Activated CD8-positive, alpha-beta memory T cell treated with anti-CD3 and anti-CD28 coated beads, Interleukin-2, amount 50 U/mL, for 24 hours (primary cell): ENCODE results near the gene TSNAXIP1.
A peak's percentile ranks its signal among the peaks of the same experiment; 100 is the strongest.

Source experiments
- DNase-seq: peaks from one replicate; pipeline ENCODE4 v3.0.0-alpha.2; 2020; ENCODE audit errors: extremely low read depth

The TSNAXIP1 gene

DNA sequence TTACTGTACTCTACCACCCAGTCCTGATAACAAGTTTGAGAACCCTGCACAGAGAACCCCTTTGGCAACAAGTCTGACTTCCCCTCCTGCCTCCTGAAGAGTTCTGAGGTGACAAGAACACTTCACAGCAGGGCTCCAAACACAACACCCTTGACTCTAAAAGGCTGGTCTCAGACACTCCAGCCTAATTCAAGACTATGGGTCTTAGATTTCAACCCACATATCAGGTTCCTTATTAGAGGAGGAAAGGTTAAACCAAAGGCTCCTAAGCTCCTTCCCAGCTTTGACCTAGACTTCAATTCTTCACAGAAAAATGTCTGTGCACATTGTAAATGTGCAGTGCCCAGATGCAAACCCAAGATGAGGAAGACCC lies 23.4 kb upstream of the TSNAXIP1 start:
- no peak for DNase-seq

DNA sequence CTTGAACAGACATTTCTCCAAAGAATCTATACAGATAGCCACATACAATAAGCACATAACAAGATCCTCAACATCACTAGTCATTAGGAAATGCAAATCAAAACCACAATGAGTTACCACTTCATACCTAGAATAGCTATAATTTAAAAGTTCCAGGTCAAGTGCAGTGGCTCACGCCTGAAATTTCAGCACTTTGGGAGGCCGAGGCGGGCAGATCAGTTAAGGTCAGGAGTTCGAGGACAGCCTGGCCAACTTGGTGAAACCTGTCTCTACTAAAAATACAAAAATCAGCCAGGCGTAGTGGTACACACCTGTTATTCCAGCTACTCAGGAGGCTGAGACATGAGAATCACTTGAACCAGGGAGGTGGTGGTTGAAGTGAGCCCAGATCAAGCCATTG lies 20.2 kb upstream of the TSNAXIP1 start:
- no peak for DNase-seq

DNA sequence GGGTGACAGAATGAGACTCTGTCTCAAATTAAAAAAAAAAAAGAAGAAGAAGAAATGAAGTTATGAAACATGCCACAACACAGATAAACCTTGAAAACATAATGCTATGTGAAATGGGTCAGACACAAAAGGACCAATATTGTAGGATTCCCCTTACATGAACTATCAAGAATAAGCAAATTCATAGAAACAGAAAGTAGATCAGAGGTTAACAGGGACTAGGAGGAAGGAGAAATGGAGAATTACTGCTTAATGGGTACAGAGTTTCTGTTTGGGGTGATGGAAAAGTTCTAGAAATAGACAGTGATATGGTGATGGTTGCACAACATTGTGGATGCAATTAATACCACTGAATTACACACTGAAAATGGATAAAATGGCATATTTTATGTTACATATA lies 16.6 kb upstream of the TSNAXIP1 start:
- DNase-seq, result no peak

DNA sequence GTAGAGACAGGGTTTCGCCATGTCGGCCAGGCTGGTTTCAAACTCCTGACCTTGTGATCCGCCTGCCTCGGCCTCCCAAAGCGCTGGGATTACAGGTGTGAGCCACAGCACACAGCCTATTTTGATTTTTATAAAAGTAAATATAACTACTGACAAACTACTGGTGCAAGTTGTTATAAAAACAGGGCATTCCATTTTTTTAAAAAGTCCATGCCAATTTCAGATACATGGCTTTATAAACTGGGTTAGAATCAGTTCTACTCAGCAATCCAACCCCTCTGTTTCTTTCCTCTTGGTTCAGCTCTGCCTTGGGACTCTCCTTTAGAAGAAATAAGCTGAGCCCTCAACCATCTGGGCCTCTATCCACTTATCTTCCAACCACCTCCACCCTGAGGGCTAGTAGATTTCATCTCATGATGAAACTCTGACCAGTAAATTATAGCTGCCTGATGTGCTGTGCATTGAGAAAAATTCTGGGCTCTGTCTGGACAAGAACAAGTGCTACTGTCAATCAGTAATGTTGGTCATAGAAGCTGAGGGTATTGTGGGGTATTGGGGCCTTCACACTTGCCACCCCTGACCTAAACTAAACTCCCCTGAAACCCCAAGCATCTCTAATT lies 10.5 kb upstream of the TSNAXIP1 start:
- DNase-seq, result no peak

DNA sequence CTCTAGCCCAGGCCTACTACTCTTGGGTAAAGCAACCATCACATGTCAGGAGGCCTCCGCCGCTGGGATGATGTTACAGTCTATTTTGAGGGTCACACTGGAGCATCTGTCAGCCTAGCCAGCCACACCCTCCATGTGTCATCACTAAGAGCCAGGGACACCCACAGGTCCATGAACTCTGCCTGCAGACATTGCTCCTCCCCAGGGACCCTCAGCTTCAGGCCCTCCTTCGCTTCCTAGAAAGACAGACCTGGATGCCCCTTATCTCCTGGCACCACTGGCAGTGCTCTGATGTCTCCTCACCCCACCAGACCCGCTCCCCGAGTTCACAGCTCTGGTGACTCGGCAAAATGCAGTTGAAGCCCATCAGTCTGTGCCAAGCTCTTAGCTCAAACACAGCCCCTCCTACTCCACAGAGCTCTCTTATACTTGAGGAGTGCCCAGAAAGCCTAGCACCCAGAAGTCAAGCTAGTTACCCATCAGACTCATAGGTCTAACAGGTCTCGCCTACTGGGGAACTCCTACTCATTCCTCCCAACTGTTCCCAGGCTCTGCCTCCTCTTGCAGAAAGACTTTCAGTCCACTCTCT lies 6.3 kb upstream of the TSNAXIP1 start:
- no peak for DNase-seq

DNA sequence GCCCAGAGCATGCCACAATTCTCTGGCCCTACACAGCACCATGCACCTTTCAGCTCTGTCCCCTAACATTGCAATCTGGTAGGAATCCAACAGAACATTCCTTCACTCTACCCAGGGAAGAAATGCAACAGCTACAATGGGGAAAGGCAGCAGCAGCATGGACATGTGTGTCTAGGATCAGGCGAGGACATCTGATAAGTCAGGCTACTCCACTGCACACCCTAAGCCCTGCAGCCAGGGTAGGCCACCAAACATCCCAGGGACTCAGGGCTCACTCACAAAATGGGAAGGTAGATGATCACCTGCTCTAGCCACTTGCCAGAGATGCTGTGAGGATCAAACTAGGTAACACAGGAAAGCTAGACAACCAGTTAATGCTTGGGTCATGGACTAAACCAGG lies 5.4 kb upstream of the TSNAXIP1 start:
- no peak for DNase-seq

DNA sequence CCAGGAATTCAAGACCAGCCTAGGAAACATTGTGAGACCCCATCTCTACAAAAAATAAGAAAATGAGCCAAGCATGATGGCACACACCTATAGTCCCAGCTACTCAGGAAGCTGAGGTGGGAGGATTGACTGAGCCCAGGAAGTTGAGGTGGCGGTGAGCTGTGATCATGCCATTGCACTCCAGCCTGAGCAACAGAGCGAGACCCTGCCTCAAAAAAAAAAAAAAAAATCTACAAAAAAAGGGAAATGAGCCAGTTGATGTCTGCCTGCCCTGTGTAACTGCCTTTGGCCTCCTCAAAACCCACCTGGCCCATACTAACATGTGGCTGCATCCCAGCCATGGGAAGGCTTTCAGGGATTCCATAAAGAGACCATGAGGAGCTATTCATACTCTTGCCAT lies 4.8 kb upstream of the TSNAXIP1 start:
- no peak for DNase-seq

DNA sequence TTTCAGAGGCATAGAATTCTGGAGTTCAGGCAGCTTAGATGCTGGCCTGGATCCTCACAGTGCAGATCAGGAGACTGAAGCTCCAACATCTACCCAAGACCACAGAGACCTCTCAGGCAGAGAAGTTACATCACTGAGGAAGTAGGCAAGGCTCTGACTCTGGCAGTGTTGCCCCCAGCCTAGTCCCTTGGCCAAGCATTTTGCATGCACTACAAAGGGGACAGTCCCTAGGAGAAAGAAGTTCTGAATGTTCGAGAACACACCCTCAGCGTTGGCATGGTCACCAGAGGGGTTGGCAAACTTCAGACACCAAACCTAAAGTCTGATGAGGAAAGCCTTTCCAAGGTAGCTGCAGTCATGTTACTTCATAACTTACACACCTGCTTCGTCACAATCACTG lies 2.8 kb upstream of the TSNAXIP1 start:
- DNase-seq, result no peak

DNA sequence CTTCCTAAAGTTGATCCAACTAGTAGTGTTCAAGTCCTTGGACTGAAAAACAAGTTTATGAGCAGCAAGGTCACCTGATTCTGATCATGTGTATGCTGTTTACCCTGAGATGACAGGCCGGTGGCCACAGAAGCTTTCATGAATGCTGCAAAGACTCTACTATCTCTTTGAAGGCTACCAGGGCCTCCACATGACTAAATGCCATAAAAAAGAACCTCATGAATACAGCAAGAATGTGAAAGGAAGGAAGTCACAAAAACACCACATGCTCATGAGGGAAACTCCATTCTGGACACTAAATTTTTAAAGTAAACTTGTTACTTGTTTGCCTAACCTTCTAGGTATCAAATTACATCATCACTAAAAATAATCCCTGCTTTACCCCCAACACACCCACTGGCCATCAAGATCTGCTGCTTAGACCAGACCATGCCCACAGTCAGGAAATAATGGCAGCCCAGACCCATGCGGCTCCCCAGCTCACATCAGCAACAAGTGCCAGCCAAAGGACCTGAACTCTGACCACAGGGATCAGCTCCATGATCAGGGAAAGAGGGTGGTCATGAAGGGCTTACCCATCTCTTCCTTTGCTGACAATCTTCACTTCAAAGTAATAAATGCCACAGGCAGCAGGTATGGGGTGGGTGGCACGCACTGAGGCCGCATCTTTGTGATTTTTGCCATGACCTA lies 1.7 kb upstream of the TSNAXIP1 start:
- no peak for DNase-seq

DNA sequence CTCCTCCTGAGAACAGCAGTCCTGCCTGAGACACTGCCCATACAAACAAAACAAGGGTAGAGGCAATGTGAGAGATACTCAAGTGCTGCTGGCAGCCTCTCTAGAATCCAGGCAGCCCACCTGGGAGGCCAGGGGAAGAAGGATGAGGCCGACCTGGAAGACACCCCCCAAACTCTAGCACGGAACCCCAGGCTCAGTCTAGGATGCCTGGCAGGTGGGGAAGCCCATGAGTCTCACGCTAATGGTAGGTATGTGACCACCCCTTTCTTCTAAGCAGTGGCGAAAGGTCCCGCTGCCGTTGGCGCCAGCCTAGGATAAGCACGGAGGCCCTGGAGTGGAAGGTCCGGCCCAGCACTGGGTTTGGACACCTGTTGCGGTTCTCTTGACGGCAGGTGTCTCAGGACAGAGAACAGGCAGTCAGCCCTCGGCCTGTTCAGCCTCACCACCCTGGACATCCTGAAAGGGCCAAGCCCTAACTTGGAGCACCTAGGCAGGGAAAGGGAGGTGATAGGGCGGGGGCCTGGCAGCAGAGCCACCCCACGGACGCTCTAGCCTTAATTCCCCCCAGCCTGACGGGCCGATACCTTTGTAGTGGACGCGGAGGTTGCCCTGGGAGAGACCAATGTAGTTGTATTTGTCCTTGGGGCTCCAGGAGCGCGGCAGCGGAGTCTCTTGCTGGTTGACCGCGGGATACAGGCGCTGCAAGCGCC lies 816 bp upstream of the TSNAXIP1 start:
- DNase-seq, result no peak

DNA sequence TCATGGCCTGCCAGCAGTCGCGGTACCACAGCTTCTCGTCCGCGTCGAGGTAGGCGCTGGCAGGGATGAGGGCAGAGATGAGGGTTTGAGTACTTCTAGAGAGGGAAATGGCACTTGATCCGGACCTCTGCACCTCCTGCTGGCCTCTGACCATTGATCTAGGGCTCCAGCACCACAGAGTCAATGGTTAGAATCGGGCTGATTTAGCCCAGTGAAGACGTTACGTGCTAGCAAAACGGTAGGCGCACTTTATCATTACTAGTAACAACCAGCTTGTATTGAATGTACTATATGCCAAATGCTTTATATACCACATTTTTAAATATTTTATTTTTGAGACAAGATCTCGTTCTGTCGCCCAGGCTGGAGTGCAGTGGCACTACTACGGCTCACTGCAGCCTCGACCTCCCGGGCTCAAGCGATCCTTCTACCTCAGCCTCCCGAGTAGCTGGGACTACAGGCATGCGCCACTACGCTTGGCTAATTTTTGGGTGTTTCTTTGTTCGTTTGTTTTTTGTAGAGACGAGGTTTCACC lies 526 bp downstream of the TSNAXIP1 start:
- no peak for DNase-seq

DNA sequence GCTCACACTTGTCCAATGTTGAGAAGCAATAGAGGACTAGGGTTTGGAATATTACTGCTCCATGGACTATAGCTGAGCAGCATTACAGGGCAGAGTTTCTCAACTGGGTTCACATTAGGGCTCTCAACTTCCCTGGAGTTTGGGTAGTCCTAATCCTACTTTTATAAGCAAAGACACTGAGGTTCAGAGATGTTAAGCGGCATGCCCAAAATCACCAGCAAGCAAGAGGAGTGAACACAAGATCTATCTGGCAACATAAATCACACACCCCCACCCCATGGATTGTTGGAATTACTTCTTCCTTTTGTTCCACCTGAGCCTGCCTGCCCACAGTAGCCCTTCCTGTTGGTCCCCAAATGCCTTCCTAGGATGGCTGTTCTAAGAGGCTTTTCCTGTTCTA lies 5.2 kb downstream of the TSNAXIP1 start:
- DNase-seq, result no peak

DNA sequence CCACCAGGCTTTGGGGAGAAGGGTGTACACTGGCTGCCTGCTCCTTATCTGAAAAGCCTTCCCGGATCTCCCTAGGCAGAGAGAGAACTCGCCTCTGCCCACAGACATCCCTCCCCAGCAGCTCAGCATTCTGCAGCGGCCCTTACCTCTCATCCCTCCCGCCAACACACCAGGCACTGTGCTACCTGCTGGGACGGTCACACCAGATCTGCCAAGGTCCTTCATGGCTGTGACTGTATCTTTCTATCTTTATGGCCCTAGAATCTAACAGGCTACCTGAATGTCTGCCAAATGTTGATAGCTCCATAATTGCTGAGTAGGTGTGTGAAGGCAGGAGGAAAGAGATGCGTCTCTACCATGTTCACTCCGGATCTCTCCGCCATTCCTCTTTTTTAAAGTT lies 7.9 kb downstream of the TSNAXIP1 start:
- DNase-seq, result no peak

DNA sequence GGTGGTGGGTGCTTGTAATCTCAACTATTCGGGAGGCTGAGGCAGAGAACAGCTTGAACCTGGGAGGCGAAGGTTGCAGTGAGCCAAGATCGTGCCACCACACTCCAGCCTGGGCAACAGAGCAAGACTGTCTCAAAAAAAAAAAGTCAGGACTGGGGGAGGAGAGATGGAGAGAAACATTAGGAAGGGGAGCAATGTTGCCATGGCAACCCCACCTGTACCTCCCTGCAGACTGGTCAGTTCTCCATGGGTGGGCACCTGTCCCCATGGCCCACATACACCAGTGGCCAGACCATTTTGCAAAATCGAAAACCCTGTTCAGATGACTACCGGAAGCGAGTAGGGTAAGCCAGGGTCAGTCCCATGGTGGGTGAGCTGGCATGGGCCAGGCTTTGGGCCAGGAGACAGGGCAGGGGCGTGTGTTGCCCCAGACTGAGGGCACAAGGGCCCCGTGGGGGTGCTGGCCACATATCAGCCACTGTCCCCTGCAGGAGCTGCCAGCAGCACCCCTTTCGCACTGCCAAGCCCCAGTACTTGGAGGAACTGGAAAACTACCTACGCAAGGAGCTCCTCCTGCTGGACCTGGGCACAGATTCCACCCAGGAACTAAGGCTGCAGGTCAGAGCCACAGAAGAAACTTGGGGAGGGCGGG lies 14.0 kb downstream of the TSNAXIP1 start:
- DNase-seq, result no peak

DNA sequence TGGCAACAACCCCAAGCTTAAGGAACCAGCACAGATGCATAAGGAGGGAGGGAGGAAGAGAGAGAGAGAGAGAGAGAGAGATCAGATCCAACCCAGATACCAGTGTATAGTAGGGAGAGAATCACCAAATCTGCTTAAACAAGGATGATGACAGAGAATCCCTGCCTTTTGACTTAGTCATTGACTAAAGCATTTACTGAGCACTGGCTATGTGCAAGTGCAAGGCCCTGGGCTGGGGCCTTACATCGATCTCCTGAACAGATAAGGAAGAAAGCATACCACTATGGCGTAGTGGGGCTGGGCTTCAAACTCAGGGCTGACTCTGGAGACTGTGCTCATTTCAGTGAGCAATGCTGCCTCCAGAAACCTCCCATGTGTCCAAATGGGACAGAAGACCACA lies 15.8 kb downstream of the TSNAXIP1 start:
- DNase-seq, result no peak

DNA sequence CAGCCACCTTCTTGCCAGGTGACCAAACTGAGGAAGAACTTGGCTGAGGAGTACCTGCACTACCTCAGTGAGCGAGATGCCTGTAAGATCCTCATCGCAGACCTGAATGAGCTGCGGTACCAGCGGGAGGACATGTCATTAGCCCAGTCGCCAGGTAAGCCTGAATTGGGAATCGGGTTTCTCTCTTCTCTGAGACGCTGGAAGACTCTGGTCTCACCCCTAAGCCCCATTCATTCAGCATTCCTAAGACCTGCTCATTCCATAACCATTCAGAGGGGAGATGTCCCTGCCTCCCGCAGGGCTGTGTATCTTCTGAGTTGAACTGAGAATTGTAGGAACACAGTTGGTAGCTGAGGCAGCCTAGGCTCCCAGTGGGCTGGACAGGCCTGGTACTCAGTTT lies 18.4 kb downstream of the TSNAXIP1 start:
- DNase-seq, result no peak

DNA sequence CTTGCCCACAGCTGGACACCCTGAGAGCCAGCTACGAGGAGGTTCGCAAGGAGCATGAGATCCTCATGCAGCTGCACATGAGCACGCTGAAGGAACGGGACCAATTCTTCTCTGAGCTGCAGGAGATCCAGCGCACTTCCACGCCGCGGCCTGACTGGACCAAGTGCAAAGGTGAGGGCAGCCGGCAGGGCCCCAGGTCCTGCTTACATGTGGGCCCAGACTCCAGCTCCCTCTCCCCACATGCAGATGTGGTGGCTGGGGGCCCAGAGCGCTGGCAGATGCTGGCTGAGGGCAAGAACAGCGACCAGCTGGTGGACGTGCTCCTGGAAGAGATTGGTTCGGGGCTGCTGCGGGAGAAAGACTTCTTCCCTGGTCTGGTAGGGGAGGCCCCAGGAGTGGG lies 19.2 kb downstream of the TSNAXIP1 start:
- no peak for DNase-seq

DNA sequence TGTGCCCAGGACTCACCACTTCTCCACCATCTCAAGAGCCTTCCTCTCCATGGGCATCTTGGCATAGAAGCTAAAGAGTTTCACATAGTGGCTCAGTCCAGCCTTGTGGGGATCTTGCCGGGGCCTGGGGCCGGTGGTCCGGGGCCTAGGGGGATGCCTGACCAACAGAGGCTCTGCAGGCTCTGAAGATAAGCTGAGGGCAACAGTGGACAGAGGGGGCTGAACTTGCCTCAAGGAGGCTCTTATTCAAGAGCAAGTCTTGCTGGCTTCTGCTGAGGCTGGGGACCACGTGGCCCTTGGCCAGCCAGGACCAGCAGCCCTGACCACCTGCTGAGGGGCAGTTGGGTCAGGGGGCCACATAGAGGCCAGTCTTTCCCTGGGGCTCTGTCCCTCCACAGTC lies 22.0 kb downstream of the TSNAXIP1 start:
- DNase-seq, result no peak

DNA sequence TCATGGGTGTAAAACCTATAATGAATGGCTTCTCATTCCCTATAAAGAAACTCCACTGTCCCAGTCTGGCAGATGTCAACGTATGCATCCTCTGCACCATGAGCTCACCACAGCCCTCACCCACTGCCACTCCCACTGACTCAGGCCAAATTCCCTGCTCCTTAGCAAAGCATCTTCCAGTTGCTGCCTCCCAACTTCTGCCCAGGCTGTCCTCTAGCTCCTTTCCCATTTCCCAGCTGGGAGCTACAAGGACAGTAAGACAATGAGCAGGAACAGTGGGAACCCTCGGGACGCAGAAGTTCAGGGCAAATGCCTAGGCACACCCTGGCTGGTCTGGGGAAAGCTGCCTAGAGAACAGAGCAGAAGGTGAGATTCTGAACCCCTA lies 26.3 kb downstream of the TSNAXIP1 start:
- DNase-seq, result no peak

DNA sequence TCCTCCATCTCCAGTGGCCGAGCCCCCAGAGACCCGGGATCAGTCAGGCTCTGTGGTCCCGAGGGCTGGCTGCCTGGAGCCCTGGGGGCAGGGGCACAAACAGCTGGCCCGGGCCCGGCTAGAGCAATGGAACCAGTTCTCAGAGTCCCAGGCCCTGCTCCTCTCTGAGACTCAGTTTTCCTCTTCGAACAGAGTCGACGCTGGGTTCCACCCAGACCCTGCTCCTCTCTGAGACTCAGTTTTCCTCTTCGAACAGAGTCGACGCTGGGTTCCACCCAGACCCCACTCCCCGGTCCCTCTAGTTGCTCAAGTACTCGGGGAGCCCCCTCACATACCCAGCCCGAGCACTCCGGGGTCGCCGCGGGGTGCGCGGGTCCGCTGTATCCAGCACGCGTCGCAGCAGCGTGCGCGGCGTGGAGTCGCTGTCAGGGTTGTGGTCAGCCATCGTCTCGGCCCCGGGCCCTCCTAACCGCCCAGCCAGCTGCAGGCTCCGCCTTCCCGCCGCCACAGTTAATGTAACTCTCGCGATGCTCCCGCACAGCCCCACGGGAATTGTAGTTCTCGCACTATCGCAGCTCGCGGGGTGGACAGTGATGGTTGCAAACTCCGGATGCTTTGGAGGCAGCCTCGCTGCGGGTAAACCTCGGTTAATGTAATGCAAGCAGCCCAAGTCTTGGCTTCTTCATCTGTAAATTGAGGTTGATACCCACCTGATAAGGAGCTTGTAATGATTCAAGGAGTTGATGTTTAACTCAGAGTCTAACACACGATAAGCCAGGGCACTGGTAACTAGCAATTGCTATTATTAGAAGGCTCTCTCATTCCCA lies 26.9 kb downstream of the TSNAXIP1 start:
- DNase-seq, result peak; percentile 81

DNA sequence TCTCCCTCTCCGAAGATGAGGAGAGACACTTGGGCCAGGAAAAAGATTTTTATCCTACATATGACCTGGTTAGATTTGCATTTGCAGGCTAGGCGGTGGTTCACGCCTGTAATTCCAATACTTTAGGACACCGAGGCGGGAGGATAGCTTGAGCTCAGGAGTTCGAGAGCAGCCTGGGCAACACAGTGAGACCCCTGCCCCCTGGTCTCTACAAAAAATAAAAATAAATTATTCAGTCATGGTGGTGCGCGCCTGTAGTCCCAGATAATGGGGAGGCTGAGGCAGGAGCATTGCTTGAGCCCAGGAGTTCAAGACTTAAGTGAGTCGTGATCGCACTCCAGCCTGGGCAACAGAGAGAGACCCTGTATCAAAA lies 27.5 kb downstream of the TSNAXIP1 start:
- DNase-seq, result no peak
